WERI-Rb-1 (cell line): ENCODE data around the gene CLCN7.

ENCODE experiments used
- DNase-seq: peaks from one replicate; pipeline ENCODE4 v3.0.0-alpha.2; 2020
- H3K27ac ChIP-seq: fragments of 250-450 bp; sonication (Bioruptor Pico); 2 replicates; pipeline ENCODE4 v1.5.1; 2020; ENCODE audit warnings: mild to moderate bottlenecking, moderate library complexity
- H3K27me3 ChIP-seq: fragments of 250-450 bp; sonication (Bioruptor Pico); 2 replicates; pipeline ENCODE4 v1.5.1; 2021; ENCODE audit warnings: mild to moderate bottlenecking, low read depth, moderate library complexity; ENCODE audit not compliant: insufficient read depth, severe bottlenecking
- H3K36me3 ChIP-seq: fragments of 250-450 bp; sonication (Bioruptor Pico); 2 replicates; pipeline ENCODE4 v1.5.1; 2020; ENCODE audit warnings: mild to moderate bottlenecking, moderate library complexity
- H3K4me3 ChIP-seq: 2 replicates; pipeline ENCODE4 v1.5.1; 2011; ENCODE audit warnings: low read depth, mild to moderate bottlenecking, control low read depth, low read length
- H3K9me3 ChIP-seq: fragments of 250-450 bp; sonication (Bioruptor Pico); 2 replicates; pipeline ENCODE4 v1.5.1; 2021; ENCODE audit warnings: mild to moderate bottlenecking, moderate library complexity; ENCODE audit not compliant: severe bottlenecking
- TF ChIP-seq, protein P1 (sequence below): IDR thresholded peaks from 2 replicates; pipeline ENCODE4 v1.5.1; 2011; ENCODE audit warnings: low read depth, mild to moderate bottlenecking, control low read depth, inconsistent platforms, low read length

Gene CLCN7

DNA sequence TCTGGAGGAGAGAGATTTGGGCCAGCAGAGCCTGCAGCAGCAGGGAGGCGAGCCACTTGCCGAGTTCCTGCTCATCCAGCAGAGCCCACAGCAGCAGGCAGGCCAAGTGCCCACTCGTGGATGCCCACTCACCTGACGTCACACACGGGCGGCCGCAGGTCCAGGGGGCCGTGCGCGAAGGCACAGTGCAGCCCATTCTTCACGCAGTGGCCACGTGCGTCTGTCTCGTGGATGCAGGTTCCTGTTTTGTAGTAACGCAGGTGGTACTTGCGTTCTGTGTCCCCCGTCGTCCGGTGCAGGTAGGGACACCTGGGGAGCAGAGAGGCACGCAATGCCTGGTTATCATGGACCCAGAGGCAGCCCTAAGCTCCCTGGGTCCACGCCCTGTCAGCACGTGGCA is 71.8 kb downstream of the CLCN7 start:
- H3K27ac ChIP-seq: no peak overlapping the region
- no peaks in the 10 kb centered on the region for H3K9me3 ChIP-seq
- H3K36me3 ChIP-seq: peaks cover 17% of the 10 kb centered on the region
- H3K27me3 ChIP-seq: no peaks in the 10 kb centered on the region
- DNase-seq: no peak
- H3K4me3 ChIP-seq: no peak overlapping the region
- TF ChIP-seq, protein P1, sequence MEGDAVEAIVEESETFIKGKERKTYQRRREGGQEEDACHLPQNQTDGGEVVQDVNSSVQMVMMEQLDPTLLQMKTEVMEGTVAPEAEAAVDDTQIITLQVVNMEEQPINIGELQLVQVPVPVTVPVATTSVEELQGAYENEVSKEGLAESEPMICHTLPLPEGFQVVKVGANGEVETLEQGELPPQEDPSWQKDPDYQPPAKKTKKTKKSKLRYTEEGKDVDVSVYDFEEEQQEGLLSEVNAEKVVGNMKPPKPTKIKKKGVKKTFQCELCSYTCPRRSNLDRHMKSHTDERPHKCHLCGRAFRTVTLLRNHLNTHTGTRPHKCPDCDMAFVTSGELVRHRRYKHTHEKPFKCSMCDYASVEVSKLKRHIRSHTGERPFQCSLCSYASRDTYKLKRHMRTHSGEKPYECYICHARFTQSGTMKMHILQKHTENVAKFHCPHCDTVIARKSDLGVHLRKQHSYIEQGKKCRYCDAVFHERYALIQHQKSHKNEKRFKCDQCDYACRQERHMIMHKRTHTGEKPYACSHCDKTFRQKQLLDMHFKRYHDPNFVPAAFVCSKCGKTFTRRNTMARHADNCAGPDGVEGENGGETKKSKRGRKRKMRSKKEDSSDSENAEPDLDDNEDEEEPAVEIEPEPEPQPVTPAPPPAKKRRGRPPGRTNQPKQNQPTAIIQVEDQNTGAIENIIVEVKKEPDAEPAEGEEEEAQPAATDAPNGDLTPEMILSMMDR: no peak

DNA sequence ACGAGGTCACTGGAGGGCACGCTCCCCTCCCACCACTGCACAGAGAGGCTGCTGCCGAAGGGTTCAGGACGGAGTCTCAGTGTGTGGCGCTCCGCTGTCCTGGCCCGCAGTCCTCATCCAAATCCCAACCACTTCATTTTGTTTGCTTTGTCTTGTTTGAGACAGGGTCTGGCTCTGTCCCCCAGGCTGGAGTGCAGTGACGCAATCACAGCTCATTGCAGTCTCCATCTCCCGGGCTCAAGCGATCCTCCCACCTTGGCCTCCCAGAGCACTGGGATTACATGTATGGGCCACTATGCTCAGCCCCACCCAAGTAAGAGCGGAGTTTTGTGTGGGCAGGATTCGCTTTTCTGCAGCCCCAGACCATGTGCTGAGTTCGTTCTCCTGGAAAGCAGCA is 73.1 kb downstream of the CLCN7 start:
- Histone ChIP-seq H3K36me3 (peaks cover 17% of the 10 kb centered on the region), H3K27me3 (no peaks in the 10 kb centered on the region), H3K4me3 (no peak overlapping the region), H3K27ac (no peak overlapping the region), H3K9me3 (no peaks in the 10 kb centered on the region)
- no peak for DNase-seq
- TF ChIP-seq, protein P1: no peak

DNA sequence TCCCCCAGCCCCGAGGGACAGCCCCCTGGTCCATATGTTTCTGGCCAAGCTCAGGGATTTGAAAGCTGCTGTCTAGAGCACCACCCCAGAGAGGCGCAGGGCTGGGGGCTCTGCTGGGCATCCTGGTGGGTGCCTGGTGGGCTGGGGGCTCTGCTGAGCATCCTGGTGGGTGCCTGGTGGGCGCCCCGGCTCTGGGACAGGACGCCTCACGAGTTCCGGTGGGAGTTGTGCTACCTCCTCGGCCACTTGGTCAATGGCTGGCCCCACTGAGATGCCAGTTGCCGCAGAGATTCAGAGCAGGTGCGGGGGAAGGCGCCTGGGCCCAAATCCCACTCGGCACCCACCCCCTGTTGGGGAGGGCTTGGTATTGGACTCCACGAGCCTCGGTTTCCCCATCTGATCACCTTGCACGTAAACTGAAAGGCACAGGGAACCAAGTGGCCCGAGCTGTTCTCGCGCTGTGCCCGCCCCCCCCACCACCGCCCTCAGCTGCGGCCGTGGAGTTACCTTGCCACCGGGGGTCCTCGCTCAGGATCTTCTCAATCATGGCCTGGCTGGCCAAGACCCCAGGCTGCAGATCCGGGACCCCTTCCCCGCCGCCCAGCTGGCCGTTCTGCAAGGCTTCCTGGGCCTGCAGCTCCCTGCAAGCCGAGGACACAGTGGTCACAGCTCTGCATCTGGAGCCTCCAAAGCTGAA is 73.6 kb downstream of the CLCN7 start:
- TF ChIP-seq, protein P1: no peak
- Histone ChIP-seq H3K9me3 (no peaks in the 10 kb centered on the region), H3K27me3 (no peaks in the 10 kb centered on the region), H3K4me3 (no peak overlapping the region), H3K36me3 (peaks cover 17% of the 10 kb centered on the region), H3K27ac (no peak overlapping the region)
- no peak for DNase-seq

DNA sequence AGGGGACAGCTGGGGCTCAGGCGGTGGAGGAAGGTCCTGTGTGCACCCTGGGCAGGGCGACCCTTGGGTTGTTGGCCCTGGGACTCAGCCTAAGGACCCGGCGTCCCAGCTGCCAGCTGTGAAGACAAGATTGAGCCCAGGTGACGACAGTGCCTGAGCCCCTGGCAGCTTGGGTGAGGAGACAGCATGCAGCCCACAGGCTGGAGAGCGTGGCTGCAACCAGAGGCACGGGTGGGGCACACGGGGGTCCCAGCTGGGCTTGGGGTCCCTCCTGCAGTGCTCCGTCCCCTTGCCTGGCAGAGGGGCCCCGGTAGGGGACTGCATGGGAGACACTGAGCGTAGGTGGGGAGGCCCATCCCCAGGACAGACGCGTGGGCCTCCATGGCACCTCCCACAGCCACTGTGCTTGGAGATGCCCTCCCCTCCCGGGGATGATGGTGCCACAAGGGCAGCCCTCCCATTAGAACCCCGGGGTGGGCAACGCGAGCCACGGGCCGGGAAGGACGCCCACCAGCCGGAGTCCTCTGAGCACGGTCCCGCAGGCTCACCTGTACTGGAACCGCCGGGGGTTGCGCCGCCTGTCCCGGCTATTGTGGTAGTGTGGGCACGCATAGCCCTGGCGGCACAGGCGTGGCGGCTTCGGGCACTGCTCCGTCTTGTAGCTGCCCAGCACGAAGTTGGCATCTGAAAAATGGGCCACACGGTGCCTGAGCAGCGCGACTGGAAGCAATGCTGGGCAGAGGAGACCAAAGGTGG is 75.8 kb downstream of the CLCN7 start:
- TF ChIP-seq, protein P1: no peak
- no peak overlapping the region for H3K4me3 ChIP-seq
- peaks cover 17% of the 10 kb centered on the region for H3K36me3 ChIP-seq
- no peaks in the 10 kb centered on the region for H3K27me3 ChIP-seq
- H3K9me3 ChIP-seq: no peaks in the 10 kb centered on the region
- DNase-seq: no peak
- H3K27ac ChIP-seq: no peak overlapping the region

DNA sequence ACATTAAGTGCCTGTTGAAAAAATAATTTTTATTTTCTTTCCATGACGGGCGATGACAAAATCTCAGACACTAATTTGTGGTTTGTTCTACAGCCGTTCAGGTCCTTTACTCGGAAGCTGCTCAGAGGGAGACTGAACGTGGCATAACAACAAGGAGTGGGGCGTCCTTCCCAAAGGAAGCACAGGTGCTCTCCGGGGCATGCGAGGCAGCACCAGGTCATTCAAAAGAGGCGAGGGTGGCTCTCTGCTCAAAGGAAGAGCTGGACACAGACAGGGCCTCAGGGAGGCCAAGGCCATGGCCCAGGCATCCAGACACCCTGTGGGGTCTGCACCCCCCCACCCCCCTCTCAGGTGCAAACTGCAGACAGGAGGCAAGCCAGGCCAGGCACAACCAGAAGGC is 76.5 kb downstream of the CLCN7 start:
- H3K36me3 ChIP-seq: peaks cover 22% of the 10 kb centered on the region
- no peak overlapping the region for H3K4me3 ChIP-seq
- no peaks in the 10 kb centered on the region for H3K9me3 ChIP-seq
- H3K27me3 ChIP-seq: no peaks in the 10 kb centered on the region
- TF ChIP-seq, protein P1: no peak
- no peak overlapping the region for H3K27ac ChIP-seq
- no peak for DNase-seq
